Stimulated activated CD4-positive, alpha-beta T cell treated with anti-CD3 and anti-CD28 coated beads, Interleukin-2, amount 100 ng/mL, for 24 hours (primary cell): ENCODE results near the gene TGM2.

Experiments
- DNase-seq, 2 donors: peaks; one replicate each; pipeline ENCODE4 v3.0.0-alpha.2; 2020

Gene TGM2

DNA sequence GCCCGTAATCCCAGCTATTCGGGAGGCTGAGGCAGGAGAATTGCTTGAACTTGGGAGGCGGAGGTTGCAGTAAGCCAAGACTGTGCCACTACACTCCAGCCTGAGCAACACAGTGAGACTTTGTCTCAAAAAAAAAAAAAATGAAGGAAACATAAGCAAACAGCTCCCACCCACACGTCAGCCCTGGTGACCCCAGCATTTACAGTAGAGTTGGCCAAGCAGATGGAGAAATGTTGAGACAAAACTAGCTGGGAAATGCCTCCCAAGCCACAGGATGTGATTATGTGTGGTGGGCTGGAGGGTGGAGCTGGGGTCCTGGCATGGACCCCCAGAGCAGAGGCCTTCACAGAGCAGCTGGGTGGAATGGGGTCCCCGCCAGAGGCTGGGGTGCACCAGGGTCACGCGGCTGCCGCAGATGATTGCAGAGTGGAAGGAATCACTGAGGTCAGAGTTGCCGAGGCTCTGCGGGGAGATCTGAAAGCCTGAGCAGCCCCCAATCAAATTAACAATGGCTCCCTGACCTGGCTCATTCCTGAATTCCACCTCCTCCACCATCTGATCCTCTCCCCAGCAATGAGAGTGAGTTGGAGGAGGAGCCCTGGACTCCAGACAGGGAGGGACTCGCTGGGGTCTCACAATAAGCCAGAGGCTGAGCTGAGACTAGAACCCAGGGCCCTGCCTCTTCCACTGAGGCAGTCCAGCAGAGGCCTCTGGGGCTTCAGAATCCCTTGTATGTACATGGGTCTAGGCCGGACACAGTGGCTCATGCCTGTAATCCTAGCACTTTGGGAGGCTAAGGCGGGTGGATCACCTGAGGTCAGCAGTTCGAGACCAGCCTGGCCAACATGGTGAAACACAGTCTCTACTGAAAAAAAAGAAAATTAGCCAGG lies 34.7 kb upstream of the TGM2 start:
- no peak for DNase-seq

DNA sequence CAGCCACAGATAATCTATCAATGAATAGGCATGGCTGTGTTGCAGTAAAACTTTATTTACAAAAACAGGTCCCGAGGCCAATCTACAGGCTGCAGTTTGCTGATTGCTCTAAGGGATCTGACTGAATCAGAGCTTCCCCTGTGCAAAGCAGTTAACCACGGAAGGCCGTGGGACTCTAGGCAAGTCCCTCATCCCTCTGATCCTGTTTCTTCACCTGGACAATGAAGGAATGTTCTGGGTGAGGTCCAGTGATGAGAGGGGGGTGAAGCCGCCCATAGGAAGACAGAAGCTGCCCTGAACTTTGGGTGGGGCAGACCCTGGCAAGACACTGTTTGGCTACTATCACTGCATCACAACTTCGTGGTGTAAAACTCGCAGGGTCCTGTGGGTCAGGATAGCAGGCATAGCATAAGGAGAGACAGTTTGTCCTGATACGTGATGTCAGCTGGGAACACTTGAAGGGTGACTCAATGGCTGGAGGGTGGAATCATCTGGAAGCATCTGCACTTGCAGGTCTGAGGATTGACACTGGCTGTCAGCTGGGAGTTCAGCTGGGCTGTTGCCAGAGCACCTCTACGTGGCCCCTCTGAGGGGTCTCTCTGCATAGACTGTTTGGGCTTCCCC lies 33.3 kb upstream of the TGM2 start:
- DNase-seq, result no peak

GRCh38 chr20:38197619-38198018 lies 32.5 kb upstream of the TGM2 start:
- DNase-seq, result no peak

DNA sequence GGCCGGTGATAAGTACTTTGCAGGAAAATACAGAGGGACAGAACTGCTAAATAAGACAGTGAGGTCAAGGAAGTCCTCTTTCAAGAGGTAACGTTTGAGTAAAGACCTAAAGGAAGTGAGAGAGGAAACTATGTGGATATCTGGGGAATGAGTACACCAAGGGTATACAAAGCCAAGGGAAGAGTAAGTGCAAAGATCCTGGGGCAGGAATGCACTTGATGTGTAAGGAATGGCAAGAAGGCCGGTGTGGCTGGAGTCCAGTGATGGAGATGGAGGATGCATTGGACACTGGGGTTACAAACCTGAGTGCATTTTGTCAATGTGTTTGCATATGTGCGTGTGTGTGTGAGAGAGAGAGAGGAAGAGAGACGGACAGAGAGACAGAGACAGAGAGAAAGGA lies 32.1 kb upstream of the TGM2 start:
- DNase-seq, result no peak

- DNase-seq, result no peak
Observed at GRCh38 chr20:38196592-38196991, 31.5 kb upstream of the TGM2 start.

DNA sequence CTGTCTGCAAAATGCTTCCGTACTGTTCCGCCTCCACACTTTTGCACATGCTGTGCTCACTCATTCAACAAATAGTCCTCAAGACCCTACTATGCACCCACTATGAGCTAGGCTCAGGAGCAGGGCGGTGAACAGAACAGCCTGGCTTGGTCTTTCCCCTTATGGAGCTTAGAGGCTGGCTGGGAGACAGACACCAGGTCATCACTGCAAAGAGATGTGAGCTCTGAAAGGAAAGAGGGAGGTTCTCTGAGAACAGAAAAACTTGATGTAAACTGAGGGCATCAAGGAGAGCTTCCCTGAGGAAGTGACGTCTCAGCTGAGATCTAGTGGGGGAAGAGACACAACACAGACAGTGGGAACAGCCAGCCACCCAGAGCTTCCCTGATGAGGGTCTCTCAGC lies 31.0 kb upstream of the TGM2 start:
- no peak for DNase-seq

- DNase-seq, result no peak
Observed at GRCh38 chr20:38195521-38195920, 30.5 kb upstream of the TGM2 start.

DNA sequence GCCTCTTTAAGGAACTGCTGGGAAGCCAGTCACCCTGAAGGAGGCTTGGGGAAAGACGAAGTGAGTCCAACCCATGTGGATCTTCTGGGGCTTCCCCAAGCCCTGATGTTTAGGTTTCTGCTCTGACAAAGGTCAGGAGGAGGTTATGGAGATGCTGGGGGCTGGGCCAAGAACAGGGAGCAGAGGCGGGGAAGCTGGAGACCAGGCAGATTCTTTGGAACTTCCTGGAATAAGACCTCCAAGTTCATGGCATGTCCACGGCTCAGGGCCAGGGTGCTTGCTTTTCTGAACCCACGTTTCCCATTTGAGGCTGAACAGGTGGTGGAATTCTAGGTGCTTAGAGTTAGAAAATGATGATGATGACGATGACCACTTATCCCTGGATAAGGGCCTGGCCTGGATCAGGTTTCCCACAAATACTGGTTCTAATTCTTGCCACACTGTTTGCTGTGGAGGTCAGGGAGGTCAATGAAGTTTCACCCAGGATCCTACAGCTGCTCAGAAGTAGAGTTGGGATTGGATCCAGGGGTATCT lies 30.0 kb upstream of the TGM2 start:
- no peak for DNase-seq

DNA sequence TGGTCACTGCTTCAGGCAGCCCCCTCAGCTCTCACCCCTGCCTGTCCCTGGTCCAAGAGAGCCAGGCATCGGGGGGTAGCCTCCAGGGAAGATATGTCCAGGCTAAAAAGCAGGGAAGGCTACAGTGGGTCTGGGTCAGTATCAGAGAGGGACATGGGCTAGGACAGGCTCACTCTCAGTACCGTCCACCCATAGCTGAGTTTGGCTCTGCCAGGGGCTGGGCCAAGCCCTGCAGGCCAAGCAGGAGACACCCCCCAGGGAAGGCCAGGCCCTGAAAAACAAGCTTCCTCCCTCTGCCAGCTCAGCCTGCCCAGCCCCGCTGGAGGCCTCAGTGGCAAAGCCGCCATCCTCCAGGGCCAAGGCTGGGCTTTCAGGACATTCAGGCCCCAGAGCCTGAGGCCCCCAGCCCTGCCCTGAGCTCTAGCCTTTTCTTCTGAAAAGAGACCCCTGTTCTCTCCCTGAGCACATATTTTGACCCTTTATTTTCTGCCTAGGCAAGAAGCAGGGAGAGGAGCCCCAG lies 28.6 kb upstream of the TGM2 start:
- DNase-seq, result no peak

- no peak for DNase-seq
Observed at GRCh38 chr20:38192323-38192885, 27.3 kb upstream of the TGM2 start.

- no peak for DNase-seq
Observed at GRCh38 chr20:38191654-38192053, 26.6 kb upstream of the TGM2 start.

- DNase-seq, result no peak
Observed at GRCh38 chr20:38190936-38191371, 25.9 kb upstream of the TGM2 start.

- DNase-seq, result no peak
Observed at GRCh38 chr20:38190166-38190565, 25.1 kb upstream of the TGM2 start.

GRCh38 chr20:38187517-38187916 lies 22.4 kb upstream of the TGM2 start:
- no peak for DNase-seq

GRCh38 chr20:38186788-38187221 lies 21.7 kb upstream of the TGM2 start:
- DNase-seq, result no peak

DNA sequence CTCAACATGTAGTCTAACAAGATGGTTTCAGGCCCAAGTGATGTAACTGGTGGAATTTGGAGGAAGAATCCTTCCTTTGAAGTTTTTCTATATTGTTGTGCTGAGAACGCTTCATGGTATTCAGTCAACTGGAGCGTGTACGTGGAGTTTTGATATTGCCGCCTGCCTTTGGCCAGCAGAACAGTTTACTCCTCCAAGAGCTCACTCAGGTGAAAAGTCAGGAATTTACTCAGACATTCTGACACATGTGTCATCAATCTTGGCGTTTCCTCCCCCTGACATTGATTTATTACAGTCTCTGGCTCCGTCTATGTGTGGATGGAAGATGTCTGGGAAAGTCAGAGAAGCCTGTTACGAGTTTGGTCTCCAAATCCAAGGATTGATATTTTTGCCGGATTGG lies 19.0 kb upstream of the TGM2 start:
- DNase-seq, result no peak

DNA sequence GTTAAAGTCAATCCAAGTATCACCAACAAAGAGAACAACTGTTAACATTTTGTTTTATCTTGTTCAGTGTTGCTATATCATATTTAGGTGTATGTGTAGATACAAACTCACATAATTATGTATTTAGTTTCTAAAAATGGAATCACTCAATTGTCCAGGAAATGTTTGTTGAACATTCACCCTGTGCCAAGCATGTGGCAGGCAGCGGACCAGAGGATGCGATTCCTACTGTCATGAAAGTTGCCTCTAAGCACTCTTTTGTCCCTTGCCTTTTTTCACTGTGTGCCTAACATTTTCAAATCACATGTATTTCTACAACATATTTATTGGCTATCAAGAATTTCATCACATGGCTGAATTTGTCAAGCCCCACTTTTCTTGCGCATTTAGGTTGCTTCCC lies 16.9 kb upstream of the TGM2 start:
- no peak for DNase-seq

DNA sequence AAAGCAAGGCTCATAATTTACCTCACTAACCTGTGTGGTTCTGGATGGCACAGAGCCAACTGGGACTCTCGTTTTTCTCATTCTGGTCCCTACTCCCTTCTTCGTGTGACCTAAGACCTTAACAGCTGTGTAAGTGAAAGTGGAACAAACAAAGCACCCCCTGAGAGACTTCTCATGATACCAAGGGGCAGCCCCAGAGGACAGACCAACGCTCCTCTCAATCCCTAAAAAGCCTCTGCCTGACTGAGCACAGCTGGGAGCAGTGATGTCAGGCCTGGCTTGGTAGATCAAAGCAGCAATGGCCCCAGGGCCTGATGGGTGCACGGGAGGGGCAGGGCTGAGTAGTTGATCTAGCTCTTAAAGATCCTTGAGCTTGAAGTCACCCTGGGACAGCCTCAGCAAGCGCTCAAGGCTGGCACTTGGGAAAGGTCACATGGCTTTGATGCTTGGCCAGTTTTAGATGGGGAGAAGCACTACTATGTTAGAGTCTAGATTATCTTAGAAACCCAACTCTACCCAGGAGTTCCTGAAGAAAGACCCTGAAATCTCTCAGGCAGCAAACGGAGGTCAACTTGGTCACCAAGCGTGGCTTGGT lies 16.2 kb upstream of the TGM2 start:
- no peak for DNase-seq

GRCh38 chr20:38180781-38181180 lies 15.7 kb upstream of the TGM2 start:
- no peak for DNase-seq

GRCh38 chr20:38179846-38180245 lies 14.8 kb upstream of the TGM2 start:
- no peak for DNase-seq

- DNase-seq, result no peak
Observed at GRCh38 chr20:38178581-38178980, 13.5 kb upstream of the TGM2 start.

DNA sequence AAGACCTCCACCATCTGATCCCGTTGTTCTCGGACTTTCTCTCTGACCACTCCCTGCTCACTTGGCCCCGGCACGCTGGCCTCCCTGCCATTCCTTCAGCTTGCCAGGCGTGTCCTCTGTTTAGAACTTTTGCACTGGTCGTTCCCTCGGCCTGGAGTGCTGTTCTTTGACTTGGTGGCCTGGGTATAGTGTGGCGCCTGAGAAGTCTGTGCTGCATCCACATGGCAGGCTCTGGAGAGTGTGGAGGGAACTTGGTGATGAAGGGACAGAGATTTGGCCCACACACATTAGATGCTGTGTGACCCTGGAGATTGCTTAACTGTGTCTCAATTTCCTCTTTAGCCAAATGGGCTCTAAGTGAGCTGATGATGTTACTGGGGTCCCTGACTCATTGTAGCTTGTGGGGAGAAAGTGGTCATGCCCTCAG lies 13.0 kb upstream of the TGM2 start:
- no peak for DNase-seq

GRCh38 chr20:38177201-38177600 lies 12.1 kb upstream of the TGM2 start:
- DNase-seq, result no peak
